ENCODE measurements around the gene PRKCA. TPM values are rescaled to one million over a fixed set of nuclear protein-coding genes. Genes with fewer than 3 reads are reported as not detected.

PRKCA gene
- total and polyA plus RNA-seq, 2 experiments from 2014 or later = 6.4 to 35.4 TPM

GRCh38 chr17:66652840-66653507 is 350.6 kb downstream of the PRKCA start:
- Histone ChIP-seq H3K79me2 (replicated peaks; ENCODE audit: insufficient read depth) (no peaks in the 10 kb centered on the region), H3K27me3 (ENCODE audit: insufficient read depth) (no peaks in the 10 kb centered on the region), H3K4me1 (ENCODE audit: insufficient read depth) (no peaks in the 10 kb centered on the region), H4K20me1 (replicated peaks; ENCODE audit: insufficient read depth) (no peaks in the 10 kb centered on the region), H3K4me2 (no peak overlapping the region), H3K27ac (ENCODE audit: low read depth) (no peak overlapping the region), H3F3A (replicated peaks; ENCODE audit: low read depth) (no peaks in the 10 kb centered on the region), H3K4me3 (no peak overlapping the region), H3K9me2 (ENCODE audit: insufficient read depth) (no peaks in the 10 kb centered on the region), H2AFZ (no peak overlapping the region), H3K36me3 (ENCODE audit: insufficient read depth) (no peaks in the 10 kb centered on the region)
- H3K36me3 Mint-ChIP-seq (ENCODE audit: low read depth) = peaks cover 2% of the 10 kb centered on the region; the same call in 2 of the 3 replicates
- no peak overlapping the region for H3K27ac Mint-ChIP-seq
- no peak for TF ChIP-seq ZNF114 (CRISPR knock-in tag; IDR thresholded peaks at IDR 0.05)
- TF ChIP-seq JUNB (IDR thresholded peaks at IDR 0.05; ENCODE audit: unreplicated experiment) = no peak
- no peak for TF ChIP-seq POLR2AphosphoS5 (IDR thresholded peaks at IDR 0.05; ENCODE audit: low read depth)
- TF ChIP-seq STAT1 (IDR thresholded peaks at IDR 0.05; ENCODE audit: unreplicated experiment) = no peak
- DNase-seq (ENCODE audit: low spot score) (no peak), ATAC-seq (no peak)
- no peak overlapping the region for H3K4me3 Mint-ChIP-seq
- no peaks in the 10 kb centered on the region for H3K27me3 Mint-ChIP-seq (ENCODE audit: insufficient read depth, low read depth, poor library complexity)
- H3K4me1 Mint-ChIP-seq = peaks cover 13% of the 10 kb centered on the region
- peaks cover 2% of the 10 kb centered on the region; the same call in 1 of the 3 replicates for H3K9me3 Mint-ChIP-seq

GRCh38 chr17:66654106-66654740 is 351.8 kb downstream of the PRKCA start:
- Mint-ChIP-seq H3K27ac (no peak overlapping the region), H3K36me3 (ENCODE audit: low read depth) (peaks cover 6% of the 10 kb centered on the region; the same call in 2 of the 3 replicates), H3K4me1 (peaks cover 9% of the 10 kb centered on the region; the same call in 2 of the 3 replicates), H3K4me3 (no peak overlapping the region), H3K9me3 (peaks cover 2% of the 10 kb centered on the region; the same call in 1 of the 3 replicates), H3K27me3 (ENCODE audit: insufficient read depth, low read depth, poor library complexity) (no peaks in the 10 kb centered on the region)
- Histone ChIP-seq H3K4me3 (no peak overlapping the region), H3K36me3 (ENCODE audit: insufficient read depth) (no peaks in the 10 kb centered on the region), H3F3A (replicated peaks; ENCODE audit: low read depth) (no peaks in the 10 kb centered on the region), H3K79me2 (replicated peaks; ENCODE audit: insufficient read depth) (no peaks in the 10 kb centered on the region), H4K20me1 (replicated peaks; ENCODE audit: insufficient read depth) (no peaks in the 10 kb centered on the region), H3K4me1 (ENCODE audit: insufficient read depth) (no peaks in the 10 kb centered on the region), H2AFZ (no peak overlapping the region), H3K9me2 (ENCODE audit: insufficient read depth) (no peaks in the 10 kb centered on the region), H3K27ac (ENCODE audit: low read depth) (no peak overlapping the region), H3K4me2 (no peak overlapping the region), H3K27me3 (ENCODE audit: insufficient read depth) (no peaks in the 10 kb centered on the region)
- ATAC-seq (no peak), DNase-seq (ENCODE audit: low spot score) (no peak)
- no peak for TF ChIP-seq EZH2phosphoT487 (IDR thresholded peaks at IDR 0.05; ENCODE audit: unreplicated experiment)
- no peak for TF ChIP-seq ZNF462 (CRISPR knock-in tag; IDR thresholded peaks at IDR 0.05)
- TF ChIP-seq ZNF331 (CRISPR knock-in tag; IDR thresholded peaks at IDR 0.05; ENCODE audit: low read depth) = no peak
- TF ChIP-seq ZNF114 (CRISPR knock-in tag; IDR thresholded peaks at IDR 0.05) = no peak
- no peak for TF ChIP-seq POLR2AphosphoS5 (IDR thresholded peaks at IDR 0.05; ENCODE audit: low read depth)
- TF ChIP-seq NANOG (IDR thresholded peaks at IDR 0.05; ENCODE audit: borderline replicate concordance) = no peak
- TF ChIP-seq CREB1 (CRISPR knock-in tag; IDR thresholded peaks at IDR 0.05; ENCODE audit: low read depth) = no peak
- TF ChIP-seq STAT1 (IDR thresholded peaks at IDR 0.05; ENCODE audit: unreplicated experiment) = no peak
- no peak for TF ChIP-seq REST (IDR thresholded peaks at IDR 0.05; ENCODE audit: unreplicated experiment)
